GM18858 (cell line): ENCODE measurements around the gene GOLGA6C.
"Not testable (repeated sequence)": the region's sequence is repeated elsewhere in the genome, so short reads cannot be mapped to it uniquely, and the experiment has no call there.

Experiments
- ATAC-seq: cut with Tn5 transposase; IDR thresholded peaks from one replicate; pipeline ENCODE4 v1.9.1; 2021; ENCODE audit not compliant: unreplicated experiment

Gene GOLGA6C

DNA sequence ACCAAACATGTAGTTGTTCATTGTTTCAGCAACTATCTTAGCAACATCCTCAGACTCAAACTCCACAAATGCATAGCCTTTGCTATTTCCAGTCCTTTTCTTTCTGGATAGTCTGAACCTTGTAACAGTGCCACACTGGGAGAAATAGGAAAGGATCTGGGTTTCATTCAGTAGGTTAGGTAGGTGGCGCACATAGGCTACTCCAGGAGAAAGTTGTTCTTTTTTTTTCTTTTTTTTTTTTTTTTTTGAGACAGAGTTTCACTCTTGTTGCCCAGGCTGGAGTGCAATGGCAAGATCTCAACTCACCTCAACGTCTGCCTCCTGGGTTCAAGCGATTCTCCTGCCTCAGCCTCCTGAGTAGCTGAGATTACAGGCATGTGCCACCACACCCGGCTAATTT is 5.8 kb upstream of the GOLGA6C start:
- not testable (repeated sequence) for ATAC-seq

DNA sequence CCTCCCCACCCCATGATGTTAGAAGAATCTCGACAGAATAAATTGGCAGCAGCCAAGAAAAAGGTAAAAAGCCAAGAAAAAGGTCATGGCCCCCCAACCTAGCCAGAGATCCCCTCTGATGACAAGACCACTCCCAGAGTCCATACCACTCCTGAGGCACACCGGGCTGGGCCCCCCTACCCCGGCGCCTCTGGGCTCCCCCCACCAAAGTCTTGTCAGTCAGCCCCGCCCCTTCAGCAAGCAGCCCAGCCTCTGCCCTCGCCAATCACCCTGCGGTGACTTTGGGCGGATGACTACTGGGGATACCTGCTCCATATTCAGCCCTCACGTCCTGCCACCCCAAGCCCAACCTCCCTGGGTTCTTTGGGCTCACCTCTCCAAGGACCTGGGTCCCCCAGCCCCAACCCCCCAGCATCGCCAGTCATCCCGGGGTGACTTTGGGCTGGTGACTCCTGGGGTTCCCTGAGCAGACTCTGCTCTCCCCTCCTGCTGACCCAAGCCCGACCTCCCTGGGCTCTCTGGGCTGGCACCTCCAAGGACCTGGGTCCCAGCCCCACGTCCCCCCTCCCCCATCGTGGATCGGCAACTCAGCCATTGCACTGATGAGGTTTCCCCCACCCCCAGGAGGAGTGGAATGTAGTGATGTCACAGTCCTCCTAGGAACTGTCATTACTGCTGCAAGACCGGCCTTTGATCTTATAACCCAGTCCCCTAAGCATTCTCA is 648 bp downstream of the GOLGA6C start:
- ATAC-seq: not testable (repeated sequence)

DNA sequence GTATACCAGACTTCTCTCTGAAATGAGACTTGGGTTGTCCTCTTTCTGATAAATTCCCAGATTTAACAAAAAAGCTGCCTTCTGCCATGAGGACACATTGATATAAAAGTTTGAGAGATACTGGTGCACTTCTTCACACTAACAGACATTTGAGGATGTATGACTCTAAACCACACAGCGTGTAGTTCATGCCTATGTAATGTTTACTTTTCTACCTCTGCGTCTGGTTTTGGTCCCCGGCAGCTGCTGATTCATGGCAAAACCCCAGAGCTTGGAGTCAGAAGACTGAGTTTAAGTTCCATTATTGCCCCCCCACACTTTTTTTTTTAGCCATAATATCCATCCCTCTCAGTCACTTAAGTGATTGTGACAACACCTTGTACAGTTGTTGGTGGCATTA is 1.7 kb downstream of the GOLGA6C start:
- ATAC-seq: not testable (repeated sequence)

DNA sequence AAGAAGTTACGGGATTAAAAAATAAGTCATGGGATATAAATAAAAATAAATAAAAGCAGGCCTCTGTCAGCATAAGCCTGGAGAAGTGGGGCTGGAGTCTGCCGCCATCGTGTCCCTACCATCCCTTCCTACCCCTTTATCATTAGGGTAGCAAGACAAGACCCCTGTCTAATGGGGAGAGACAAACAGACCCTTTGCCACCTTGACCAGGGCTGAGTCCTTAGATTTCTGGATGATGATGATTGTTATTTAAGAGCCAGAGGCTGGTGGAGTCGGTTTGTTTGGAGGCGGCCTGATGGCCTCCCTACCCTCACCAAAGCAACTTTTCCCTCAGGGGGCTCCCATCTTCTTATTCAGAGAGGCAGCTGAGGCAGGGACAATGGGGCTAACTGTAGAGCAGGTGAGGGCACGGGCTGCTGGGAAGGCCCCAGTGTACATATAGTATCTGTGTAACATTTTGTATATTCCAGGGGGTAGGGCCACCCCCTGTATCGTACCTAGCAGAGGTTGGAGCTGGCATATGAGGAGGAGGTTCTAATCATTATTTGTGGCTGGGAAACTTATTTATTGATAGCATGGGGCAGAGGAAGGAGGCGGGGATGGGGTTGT is 15.7 kb downstream of the GOLGA6C start:
- not testable (repeated sequence) for ATAC-seq

DNA sequence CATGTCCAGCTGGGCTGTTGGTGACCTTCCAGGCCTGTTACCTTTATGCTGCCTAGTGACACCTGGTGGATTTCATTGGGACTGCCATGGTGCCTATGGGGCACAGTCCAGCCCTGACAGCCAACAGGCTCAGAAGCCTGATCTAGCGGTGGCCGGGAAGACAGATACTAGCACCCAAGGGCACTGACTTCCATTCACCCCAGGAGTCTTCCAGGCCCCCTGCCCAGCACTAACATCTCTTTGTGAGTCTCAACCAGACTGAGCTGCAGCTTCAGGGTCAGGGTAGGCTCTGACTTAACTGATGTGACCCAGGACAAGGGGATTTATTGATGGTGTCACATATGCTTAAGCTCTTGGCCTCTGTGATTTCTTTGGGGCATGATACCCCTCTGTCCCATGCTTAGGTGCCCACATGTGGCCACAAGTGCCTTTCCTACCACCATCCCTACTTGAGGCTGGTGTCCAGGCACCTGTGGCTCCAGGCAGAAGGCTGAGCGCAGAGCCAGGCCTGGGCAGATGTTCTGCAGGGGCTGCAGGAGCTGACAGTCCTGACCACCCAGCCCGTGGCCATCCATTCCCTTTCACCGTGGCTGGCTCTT is 16.5 kb downstream of the GOLGA6C start:
- ATAC-seq: not testable (repeated sequence)

DNA sequence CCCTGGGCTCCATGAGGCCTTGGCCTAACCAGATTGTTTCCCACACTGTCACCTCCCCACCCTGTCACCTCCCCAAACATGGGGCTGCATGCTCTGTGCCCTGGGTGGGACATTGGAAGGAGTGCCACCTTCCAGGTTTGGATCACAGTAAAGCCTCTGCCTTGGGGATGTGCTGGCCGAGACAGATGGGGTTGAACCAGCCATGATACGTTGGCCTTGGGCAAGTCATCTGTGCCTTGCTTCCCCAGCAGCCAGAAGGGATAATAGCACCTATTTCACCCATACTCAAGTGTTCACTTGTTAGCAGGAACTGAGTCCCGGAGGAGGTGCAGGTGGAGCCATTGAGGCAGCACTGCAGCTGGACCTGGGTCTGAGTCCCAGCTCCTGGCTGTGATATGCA is 17.5 kb downstream of the GOLGA6C start:
- ATAC-seq: not testable (repeated sequence)

DNA sequence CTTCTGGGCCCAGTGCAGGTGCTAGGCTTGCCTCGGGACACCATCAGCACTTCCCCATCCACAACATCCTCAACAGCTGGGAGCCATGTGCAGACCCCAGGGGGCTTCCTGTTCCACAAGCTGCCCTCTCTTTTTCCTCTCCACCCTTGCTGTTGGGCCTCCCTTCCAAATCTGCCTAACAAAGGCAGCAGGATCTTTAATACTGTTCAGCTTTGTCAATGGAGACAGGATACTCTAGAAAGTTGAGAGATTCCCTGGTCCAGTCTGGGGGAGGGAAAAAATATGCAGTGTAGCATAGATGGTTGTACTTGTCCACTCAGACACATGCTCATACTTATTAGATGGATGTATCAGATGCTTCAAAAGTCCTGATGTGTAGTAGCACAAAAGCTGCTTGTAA is 20.4 kb downstream of the GOLGA6C start:
- ATAC-seq: not testable (repeated sequence)

DNA sequence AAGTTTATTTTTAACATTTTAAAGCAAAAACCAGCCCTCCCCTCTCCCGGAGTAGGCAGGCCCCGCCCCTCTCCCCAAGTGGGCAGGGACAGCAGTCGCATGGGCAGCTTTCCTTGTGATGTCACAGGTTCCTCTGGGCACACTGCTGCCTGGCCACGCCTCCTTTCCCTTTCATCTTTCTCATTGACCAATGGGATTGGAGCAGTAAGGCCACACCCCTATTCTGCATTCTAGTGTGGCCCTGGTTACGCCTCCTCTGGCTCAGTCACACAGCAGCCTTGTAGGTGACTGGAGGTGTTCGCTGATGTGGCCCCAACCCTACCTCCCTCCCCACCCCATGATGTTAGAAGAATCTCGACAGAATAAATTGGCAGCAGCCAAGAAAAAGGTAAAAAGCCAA is 24.4 kb downstream of the GOLGA6C start, which contains the start of gene GOLGA6D:
Gene GOLGA6D, plus strand, starts transcription at position 264 of the 400 bp plus-strand sequence. Its CDS starts 41 bp downstream, at position 305.
- ATAC-seq: not testable (repeated sequence)

DNA sequence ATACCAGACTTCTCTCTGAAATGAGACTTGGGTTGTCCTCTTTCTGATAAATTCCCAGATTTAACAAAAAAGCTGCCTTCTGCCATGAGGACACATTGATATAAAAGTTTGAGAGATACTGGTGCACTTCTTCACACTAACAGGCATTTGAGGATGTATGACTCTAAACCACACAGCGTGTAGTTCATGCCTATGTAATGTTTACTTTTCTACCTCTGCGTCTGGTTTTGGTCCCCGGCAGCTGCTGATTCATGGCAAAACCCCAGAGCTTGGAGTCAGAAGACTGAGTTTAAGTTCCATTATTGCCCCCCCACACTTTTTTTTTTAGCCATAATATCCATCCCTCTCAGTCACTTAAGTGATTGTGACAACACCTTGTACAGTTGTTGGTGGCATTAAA is 26.0 kb downstream of the GOLGA6C start:
- ATAC-seq: not testable (repeated sequence)

DNA sequence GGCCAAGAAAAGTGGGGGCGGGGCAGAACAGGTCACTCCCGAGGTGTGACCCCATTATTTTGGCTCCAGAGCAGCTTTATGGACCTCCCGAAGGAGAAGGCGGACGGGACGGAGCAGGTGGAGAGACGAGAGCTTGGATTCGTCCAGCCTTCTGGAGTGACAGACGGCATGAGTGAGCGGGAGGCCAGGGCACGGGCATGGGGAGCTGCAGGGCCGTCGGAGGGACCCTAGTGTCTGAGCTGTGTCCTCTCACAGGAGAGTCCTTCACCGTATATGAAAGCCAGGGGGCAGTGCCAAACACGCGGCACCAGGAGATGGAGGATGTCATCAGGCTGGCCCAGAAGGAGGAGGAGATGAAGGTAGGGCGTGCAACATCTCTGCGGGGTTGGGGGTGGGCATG is 35.5 kb downstream of the GOLGA6C start:
- ATAC-seq: not testable (repeated sequence)

DNA sequence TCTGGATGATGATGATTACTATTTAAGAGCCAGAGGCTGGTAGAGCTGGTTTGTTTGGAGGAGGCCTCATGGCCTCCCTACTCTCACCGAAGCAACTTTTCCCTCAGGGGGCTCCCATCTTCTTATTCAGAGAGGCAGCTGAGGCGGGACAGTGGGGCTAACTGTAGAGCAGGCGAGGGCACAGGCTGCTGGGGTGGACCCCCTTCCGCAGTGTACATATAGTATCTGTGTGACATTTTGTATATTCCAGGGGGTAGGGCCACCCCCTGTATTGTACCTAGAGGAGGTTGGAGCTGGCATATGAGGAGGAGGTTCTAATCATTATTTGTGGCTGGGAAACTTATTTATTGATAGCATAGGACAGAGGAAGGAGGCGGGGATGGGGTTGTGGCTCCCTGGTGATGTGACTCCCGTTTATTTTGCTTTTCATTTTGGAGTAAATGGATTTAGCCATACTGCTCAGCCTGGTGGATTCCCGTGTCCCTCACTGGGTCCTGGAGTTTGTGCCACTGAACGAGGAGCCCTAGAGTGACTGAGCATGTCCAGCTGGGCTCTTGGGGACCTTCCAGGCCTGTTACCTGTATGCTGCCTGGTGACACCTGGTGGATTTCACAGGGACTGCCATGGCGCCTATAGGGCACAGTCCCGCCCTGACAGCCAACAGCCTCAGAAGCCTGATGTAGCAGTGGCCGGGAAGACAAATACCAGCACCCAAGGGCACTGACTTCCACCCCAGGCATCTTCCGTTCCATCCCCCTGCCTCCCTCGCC is 40.6 kb downstream of the GOLGA6C start:
- ATAC-seq: not testable (repeated sequence)

DNA sequence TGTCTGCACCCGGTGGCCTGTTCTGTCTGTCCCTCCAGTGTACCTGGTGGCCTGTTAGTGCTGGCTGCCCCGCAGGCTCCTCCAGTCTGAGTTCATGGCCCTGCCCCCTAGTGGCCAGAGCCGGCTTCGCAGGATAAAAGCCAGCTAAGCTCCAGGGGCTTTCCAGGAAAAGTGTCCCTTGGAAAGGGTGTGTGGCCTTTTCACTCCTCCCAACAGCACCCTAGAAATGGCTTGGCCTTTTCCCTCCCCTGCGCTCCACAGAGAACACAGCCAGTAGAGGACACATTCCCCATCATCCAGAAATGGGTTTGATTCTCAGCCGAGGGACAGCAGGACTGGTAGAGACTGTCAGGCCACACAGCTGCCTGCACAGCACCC is 41.2 kb downstream of the GOLGA6C start:
- not testable (repeated sequence) for ATAC-seq

DNA sequence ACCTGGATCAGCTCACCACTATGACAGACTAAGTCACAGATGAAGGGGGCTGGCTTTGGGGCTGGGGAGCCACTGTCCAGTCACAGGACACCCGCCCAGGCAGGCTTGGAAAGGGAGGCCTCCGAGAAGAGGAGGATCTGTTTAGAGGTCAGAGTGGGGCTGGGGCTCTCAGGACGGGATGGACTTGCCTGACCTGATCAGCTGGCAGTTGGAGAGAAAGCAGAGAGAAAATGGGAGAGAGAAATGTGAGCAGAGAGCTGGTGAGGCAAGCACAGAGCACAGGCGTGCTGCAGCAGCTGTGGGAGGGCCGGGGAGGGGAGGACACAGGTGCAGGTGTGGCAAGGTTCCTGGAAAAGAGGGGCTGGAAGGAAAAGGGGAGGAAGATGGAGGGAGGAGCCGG is 41.9 kb downstream of the GOLGA6C start:
- ATAC-seq: not testable (repeated sequence)

DNA sequence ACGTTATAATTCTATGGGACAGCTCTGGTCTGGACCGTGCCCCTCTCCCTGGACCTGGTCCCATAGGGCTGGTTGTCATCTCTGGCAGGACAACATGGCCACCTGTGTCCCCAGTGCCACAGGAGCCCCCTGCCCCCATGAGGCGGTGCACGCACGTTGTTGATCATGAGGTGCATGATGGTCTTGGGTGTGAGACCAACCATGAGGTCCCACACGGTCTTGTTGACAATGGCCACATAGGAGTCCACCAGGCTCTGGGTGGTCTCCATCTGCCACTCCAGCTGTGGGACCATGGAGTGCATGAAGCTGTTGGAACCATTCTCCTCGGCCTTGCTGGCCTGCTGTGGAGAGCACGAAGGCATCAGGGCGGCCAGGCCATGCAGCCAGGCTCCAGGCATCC is 44.2 kb downstream of the GOLGA6C start:
- no peak for ATAC-seq

DNA sequence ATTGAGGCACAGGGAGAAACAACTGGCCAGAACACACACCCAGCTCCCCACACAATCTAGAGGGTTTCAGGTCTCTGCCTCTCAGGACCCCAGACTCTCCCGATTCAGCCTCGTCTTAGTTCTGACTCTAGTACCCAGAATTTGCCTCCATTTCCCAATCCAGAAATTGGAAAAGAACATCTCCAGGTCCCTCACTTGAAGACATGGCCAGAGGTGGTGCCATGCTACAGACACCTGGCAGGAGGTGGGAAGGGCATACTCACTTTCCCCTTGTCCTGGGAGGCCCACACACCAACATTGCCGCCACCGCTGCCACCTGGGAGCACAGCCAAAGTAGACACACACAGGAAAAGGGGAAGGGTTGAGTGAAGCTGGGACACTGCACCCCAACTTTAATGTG is 44.6 kb downstream of the GOLGA6C start:
- ATAC-seq: not testable (repeated sequence)

DNA sequence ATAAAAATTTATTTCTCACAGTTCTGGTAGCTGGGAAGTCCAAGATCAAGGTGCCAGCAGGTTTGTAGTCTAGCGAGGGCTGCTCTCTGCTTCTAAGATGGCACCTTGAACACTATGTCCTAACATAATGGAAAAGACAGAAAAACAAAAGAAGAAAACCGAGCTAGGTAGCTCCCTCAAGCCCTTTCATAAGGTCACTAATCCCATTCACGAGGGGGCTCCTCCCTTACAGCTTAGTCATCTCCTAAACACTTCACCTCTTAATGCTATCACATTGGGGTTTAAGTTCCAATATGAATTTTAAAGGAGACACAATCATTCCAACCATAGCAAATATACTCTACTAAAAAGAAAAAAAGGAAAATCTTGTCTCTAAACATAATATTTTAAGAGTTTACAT is 48.1 kb downstream of the GOLGA6C start:
- no peak for ATAC-seq

DNA sequence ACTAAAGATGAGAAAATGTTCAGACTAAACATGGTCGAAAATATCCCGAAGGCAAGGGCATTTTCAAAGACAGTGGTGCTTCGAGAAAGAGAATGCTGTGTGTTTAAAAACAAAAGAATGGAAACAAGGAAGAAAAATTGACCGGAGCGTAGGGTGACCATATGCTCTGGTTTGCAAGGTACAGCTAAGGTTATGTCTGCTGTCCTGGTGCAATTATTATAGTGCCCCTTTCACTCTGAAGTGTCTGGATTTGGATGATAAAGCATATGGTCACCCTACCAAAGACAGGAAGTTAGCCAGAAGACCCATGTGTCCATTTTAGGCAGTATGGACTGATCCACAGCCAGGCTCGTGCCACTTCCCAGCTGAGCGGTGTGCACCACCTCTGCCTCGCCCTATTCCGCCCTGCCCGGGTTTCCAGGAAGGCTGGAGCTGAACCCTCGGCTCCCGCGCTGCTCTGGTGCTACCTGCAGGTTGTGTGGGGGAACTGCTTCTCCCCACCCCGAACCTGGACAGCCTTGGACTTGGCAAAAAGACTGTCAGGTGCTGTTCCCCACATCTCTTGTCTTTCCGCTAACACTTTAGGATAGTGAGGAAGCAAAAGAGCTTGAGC is 49.8 kb downstream of the GOLGA6C start:
- ATAC-seq: no peak

DNA sequence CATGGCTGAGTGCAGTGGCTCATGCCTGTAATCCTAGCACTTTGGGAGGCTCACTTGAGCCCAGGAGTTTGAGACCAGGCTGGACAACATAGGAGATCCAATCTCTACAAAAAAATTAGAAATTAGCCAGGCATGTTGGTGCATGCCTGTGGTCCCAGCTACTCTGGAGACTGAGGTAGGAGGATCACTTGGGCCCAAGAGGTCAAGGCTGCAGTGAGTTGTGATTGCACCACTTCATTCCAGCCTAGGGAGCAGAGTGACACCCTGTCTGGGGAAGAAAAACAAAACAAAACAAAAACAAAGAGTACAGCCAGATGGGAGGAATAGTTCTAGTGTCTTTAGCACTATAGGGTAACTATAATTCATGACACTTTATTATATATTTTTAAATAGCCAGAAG is 51.6 kb downstream of the GOLGA6C start:
- ATAC-seq: no peak

DNA sequence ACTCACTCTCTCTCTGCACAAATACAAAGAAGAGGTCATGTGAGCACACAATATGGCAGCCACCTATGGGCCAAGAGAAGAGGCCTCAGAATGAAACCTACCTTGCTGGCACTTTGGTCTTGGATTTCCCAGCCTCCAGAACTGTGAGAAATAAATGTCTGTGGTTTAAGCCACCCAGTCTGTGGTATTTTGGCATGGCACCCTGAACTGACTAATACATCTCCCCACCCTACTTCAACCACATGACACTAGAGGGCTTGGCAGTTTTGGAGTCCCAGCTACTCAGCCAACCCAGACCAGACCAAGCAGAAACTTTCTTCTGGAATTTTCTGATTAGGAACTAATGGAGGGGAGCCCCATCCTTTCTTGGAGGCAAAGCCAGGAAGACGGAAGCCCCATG is 54.4 kb downstream of the GOLGA6C start:
- not testable (repeated sequence) for ATAC-seq

DNA sequence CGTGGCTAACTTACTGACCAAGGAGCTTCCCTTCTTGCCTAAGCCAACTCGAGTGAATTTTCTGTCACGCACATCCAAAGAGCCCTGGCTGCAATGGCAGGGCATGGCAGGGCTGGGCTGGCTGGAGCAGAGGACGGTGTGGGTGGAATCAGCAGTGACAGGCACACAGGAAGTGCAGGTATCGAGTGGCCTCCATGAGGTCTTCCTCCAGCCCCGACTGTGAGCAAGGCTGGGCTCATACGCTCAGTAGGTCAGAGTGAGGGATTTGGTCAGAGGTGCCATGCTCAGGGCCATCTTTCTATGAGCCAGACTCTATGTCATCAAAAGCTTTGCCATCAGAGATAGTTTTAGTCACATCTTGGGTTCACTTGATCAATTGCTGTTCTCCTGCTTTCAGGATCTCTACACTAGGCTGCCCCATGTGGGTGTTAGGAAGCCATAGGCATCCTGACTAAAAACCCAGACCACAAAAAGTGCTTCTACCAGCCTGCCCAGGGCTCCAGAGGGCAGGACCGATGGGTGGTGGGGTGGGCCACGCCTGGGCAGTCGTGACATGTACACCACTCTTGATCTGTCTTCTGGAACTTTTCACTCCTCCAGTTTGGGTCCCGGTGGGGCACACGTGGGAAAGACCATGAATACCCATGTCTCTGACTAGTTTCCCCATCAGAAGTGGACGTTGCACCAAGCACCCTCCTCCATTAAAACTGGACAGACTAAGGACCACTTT is 55.1 kb downstream of the GOLGA6C start:
- no peak for ATAC-seq
